ENCODE results near the gene ARHGEF7.

GRCh38 chr13:111322916-111323331 is 207.8 kb downstream of the ARHGEF7 start:
- TF ChIP-seq CTCF (IDR thresholded peaks at IDR 0.05) (no peak), POLR2A (IDR thresholded peaks at IDR 0.05) (no peak)
